HG02571 (cell line): ENCODE measurements around the gene MALL.
"Not testable (repeated sequence)": the region's sequence is repeated elsewhere in the genome, so short reads cannot be mapped to it uniquely, and the experiment has no call there.

ENCODE experiments used
- ATAC-seq: cut with Tn5 transposase; IDR thresholded peaks from one replicate; pipeline ENCODE4 v1.9.1; 2021; ENCODE audit warnings: mild to moderate bottlenecking, moderate library complexity; ENCODE audit not compliant: unreplicated experiment

MALL gene

GRCh38 chr2:110099471-110100225, 16.0 kb downstream of the MALL start:
- no peak for ATAC-seq

- no peak for ATAC-seq
Measured at GRCh38 chr2:110099038-110099425, 16.6 kb downstream of the MALL start.

GRCh38 chr2:110097506-110098220, 18.0 kb downstream of the MALL start:
- ATAC-seq = no peak

- no peak for ATAC-seq
Measured at GRCh38 chr2:110095994-110096633, 19.5 kb downstream of the MALL start.

- not testable (repeated sequence) for ATAC-seq
Measured at GRCh38 chr2:110094884-110095534, 20.6 kb downstream of the MALL start.

- ATAC-seq = not testable (repeated sequence)
Measured at GRCh38 chr2:110093924-110094323, 21.7 kb downstream of the MALL start.

- ATAC-seq = not testable (repeated sequence)
Measured at GRCh38 chr2:110090164-110090563, 25.5 kb downstream of the MALL start.

GRCh38 chr2:110083757-110084156, 31.9 kb downstream of the MALL start:
- ATAC-seq = not testable (repeated sequence)

GRCh38 chr2:110083162-110083561, 32.5 kb downstream of the MALL start:
- ATAC-seq = not testable (repeated sequence)

GRCh38 chr2:110078104-110078503, 37.5 kb downstream of the MALL start:
- not testable (repeated sequence) for ATAC-seq

- ATAC-seq = not testable (repeated sequence)
Measured at GRCh38 chr2:110075896-110076295, 39.7 kb downstream of the MALL start.

- ATAC-seq = not testable (repeated sequence)
Measured at GRCh38 chr2:110069869-110070268, 45.8 kb downstream of the MALL start.

GRCh38 chr2:110068153-110068552, 47.5 kb downstream of the MALL start:
- ATAC-seq = not testable (repeated sequence)

- not testable (repeated sequence) for ATAC-seq
Measured at GRCh38 chr2:110062332-110062731, 53.3 kb downstream of the MALL start.

GRCh38 chr2:110060550-110060949, 55.1 kb downstream of the MALL start:
- not testable (repeated sequence) for ATAC-seq

GRCh38 chr2:110059694-110060358, 55.8 kb downstream of the MALL start:
- not testable (repeated sequence) for ATAC-seq

- not testable (repeated sequence) for ATAC-seq
Measured at GRCh38 chr2:110059009-110059693, 56.5 kb downstream of the MALL start.

GRCh38 chr2:110058034-110058433, 57.6 kb downstream of the MALL start:
- ATAC-seq = not testable (repeated sequence)

- not testable (repeated sequence) for ATAC-seq
Measured at GRCh38 chr2:110055819-110056408, 59.7 kb downstream of the MALL start.
